ENCODE measurements around the gene UQCRC1.

Gene UQCRC1

GRCh38 chr3:48563382-48563918 is 46.0 kb downstream of the UQCRC1 start, which contains the start of gene UCN2:
TSS of gene UCN2 (minus strand) at chr3:48563781. CDS start at chr3:48563124, 657 bp downstream.
- no peak within 1 kb of the TSS for H3K4me3 ChIP-seq (ENCODE audit: low read depth in 1 of 2, low read length in 2 of 2)
- TF ChIP-seq EZH2 (IDR thresholded peaks at IDR 0.05; ENCODE audit: borderline replicate concordance, low read depth, low read length, severe bottlenecking) (no peak), CTCF (IDR thresholded peaks at IDR 0.05; ENCODE audit: borderline replicate concordance, extremely low read depth, low read length, poor library complexity, severe bottlenecking) (no peak)
- no peak within 1 kb of the TSS for H3K27ac ChIP-seq (ENCODE audit: low read length)
- no peaks in the 10 kb centered on the region for H3K36me3 ChIP-seq (ENCODE audit: insufficient read depth, low read length)
- no peaks in the 10 kb centered on the region for H3K9me3 ChIP-seq (ENCODE audit: insufficient read depth, low read length, severe bottlenecking)
- ATAC-seq (ENCODE audit: insufficient read depth, low read depth) = no peak
- no peaks in the 10 kb centered on the region for H3K79me2 ChIP-seq (ENCODE audit: insufficient read depth, low read length)
- no peaks in the 10 kb centered on the region for H3K27me3 ChIP-seq (ENCODE audit: insufficient read depth, low read length, poor library complexity)
- no peaks in the 10 kb centered on the region; the same call in 1 of the 2 replicates for H4K20me1 ChIP-seq (ENCODE audit: insufficient read depth, low read length)
- no peak within 1 kb of the TSS for H2AFZ ChIP-seq (ENCODE audit: low read depth, low read length)
- no peak within 1 kb of the TSS for H3K4me2 ChIP-seq (ENCODE audit: insufficient read depth, low read length)
- H3K9ac ChIP-seq (ENCODE audit: low read depth, low read length) = no peak within 1 kb of the TSS; the same call in 1 of the 2 replicates
- no peaks in the 10 kb centered on the region; the same call in 1 of the 2 replicates for H3K4me1 ChIP-seq (ENCODE audit: insufficient read depth, low read length)
- no peak for DNase-seq

- ATAC-seq (ENCODE audit: insufficient read depth, low read depth) = no peak
- Histone ChIP-seq H3K4me2 (ENCODE audit: insufficient read depth, low read length) (no peak overlapping the region), H3K27ac (ENCODE audit: low read length) (no peak overlapping the region), H3K9me3 (ENCODE audit: insufficient read depth, low read length, severe bottlenecking) (no peaks in the 10 kb centered on the region), H3K9ac (ENCODE audit: low read depth, low read length) (no peak overlapping the region; the same call in 1 of the 2 replicates), H3K4me3 (ENCODE audit: low read depth in 1 of 2, low read length in 2 of 2) (no peak overlapping the region), H3K36me3 (ENCODE audit: insufficient read depth, low read length) (no peaks in the 10 kb centered on the region), H3K4me1 (ENCODE audit: insufficient read depth, low read length) (peaks cover 9% of the 10 kb centered on the region), H4K20me1 (ENCODE audit: insufficient read depth, low read length) (no peaks in the 10 kb centered on the region; the same call in 1 of the 2 replicates), H3K27me3 (ENCODE audit: insufficient read depth, low read length, poor library complexity) (no peaks in the 10 kb centered on the region), H2AFZ (ENCODE audit: low read depth, low read length) (no peak overlapping the region), H3K79me2 (ENCODE audit: insufficient read depth, low read length) (no peaks in the 10 kb centered on the region)
- no peak for TF ChIP-seq EZH2 (IDR thresholded peaks at IDR 0.05; ENCODE audit: borderline replicate concordance, low read depth, low read length, severe bottlenecking)
- TF ChIP-seq CTCF (IDR thresholded peaks at IDR 0.05; ENCODE audit: borderline replicate concordance, extremely low read depth, low read length, poor library complexity, severe bottlenecking) = no peak
- DNase-seq = no peak
These were observed 46.9 kb downstream of the UQCRC1 start for GRCh38 chr3:48562367-48563095.

- Histone ChIP-seq H3K27ac (ENCODE audit: low read length) (no peak overlapping the region), H3K36me3 (ENCODE audit: insufficient read depth, low read length) (no peaks in the 10 kb centered on the region), H4K20me1 (ENCODE audit: insufficient read depth, low read length) (no peaks in the 10 kb centered on the region; the same call in 1 of the 2 replicates), H3K27me3 (ENCODE audit: insufficient read depth, low read length, poor library complexity) (no peaks in the 10 kb centered on the region), H3K9ac (ENCODE audit: low read depth, low read length) (no peak overlapping the region), H3K4me3 (ENCODE audit: low read depth in 1 of 2, low read length in 2 of 2) (no peak overlapping the region), H3K9me3 (ENCODE audit: insufficient read depth, low read length, severe bottlenecking) (no peaks in the 10 kb centered on the region), H3K79me2 (ENCODE audit: insufficient read depth, low read length) (no peaks in the 10 kb centered on the region), H2AFZ (ENCODE audit: low read depth, low read length) (no peak overlapping the region), H3K4me1 (ENCODE audit: insufficient read depth, low read length) (peaks cover 19% of the 10 kb centered on the region), H3K4me2 (ENCODE audit: insufficient read depth, low read length) (no peak overlapping the region)
- TF ChIP-seq CTCF (IDR thresholded peaks at IDR 0.05; ENCODE audit: borderline replicate concordance, extremely low read depth, low read length, poor library complexity, severe bottlenecking) (no peak), EZH2 (IDR thresholded peaks at IDR 0.05; ENCODE audit: borderline replicate concordance, low read depth, low read length, severe bottlenecking) (no peak)
- no peak for ATAC-seq (ENCODE audit: insufficient read depth, low read depth)
- no peak for DNase-seq
These were observed 48.3 kb downstream of the UQCRC1 start for GRCh38 chr3:48561045-48561736.
